Smooth muscle cell (in vitro differentiated cells): ENCODE measurements around the gene CBR3. TPM values are rescaled to one million over a fixed set of nuclear protein-coding genes. Genes with fewer than 3 reads are reported as not detected.

Experiments
- DNase-seq: peaks from one replicate; lab custom pipeline; 2025; ENCODE audit not compliant: unreplicated experiment; lab: John Stamatoyannopoulos, UW
- H2AFZ ChIP-seq: fragments of 200-600 bp; sonication (generic); 2 replicates; pipeline ENCODE4 v1.6.0; 2016; ENCODE audit warnings: antibody characterized with exemption, low read depth, mild to moderate bottlenecking
- H3F3A ChIP-seq: fragments of 200-600 bp; sonication (generic); 2 replicates; pipeline ENCODE4 v1.6.0; 2017; ENCODE audit warnings: antibody characterized with exemption, low read depth
- H3K27ac ChIP-seq: fragments of 200-600 bp; sonication (generic); 2 replicates; pipeline ENCODE4 v1.5.1; 2016; ENCODE audit warnings: low read depth, mild to moderate bottlenecking
- H3K27me3 ChIP-seq: fragments of 200-600 bp; sonication (generic); 2 replicates; pipeline ENCODE4 v1.6.1; 2016; ENCODE audit warnings: low read depth, mild to moderate bottlenecking
- H3K36me3 ChIP-seq: fragments of 200-600 bp; sonication (generic); 2 replicates; pipeline ENCODE4 v1.5.1; 2016; ENCODE audit warnings: low read depth
- H3K4me1 ChIP-seq: fragments of 200-600 bp; sonication (generic); 2 replicates; pipeline ENCODE4 v1.5.1; 2016; ENCODE audit warnings: low read depth
- H3K4me2 ChIP-seq: fragments of 200-600 bp; sonication (generic); 2 replicates; pipeline ENCODE4 v1.6.0; 2016; ENCODE audit warnings: mild to moderate bottlenecking
- H3K4me3 ChIP-seq: fragments of 200-600 bp; sonication (generic); 2 replicates; pipeline ENCODE4 v1.5.1; 2016; ENCODE audit warnings: mild to moderate bottlenecking
- H3K79me2 ChIP-seq: fragments of 200-600 bp; sonication (generic); 2 replicates; pipeline ENCODE4 v1.6.0; 2016; ENCODE audit warnings: low read depth, mild to moderate bottlenecking
- H3K9ac ChIP-seq: fragments of 200-600 bp; sonication (generic); 2 replicates; pipeline ENCODE4 v1.6.0; 2016; ENCODE audit warnings: low read depth
- H3K9me3 ChIP-seq: fragments of 200-600 bp; sonication (generic); replicated peaks from 2 replicates; pipeline ENCODE4 v1.5.1; 2016; ENCODE audit warnings: low read depth
- H4K20me1 ChIP-seq: fragments of 200-600 bp; sonication (generic); 2 replicates; pipeline ENCODE4 v1.6.0; 2016; ENCODE audit warnings: low read depth
- CTCF ChIP-seq: fragments of 200-600 bp; sonication (generic); IDR thresholded peaks from 2 replicates; pipeline ENCODE4 v1.5.1; 2017; ENCODE audit warnings: borderline replicate concordance, mild to moderate bottlenecking, antibody characterized with exemption; ENCODE audit not compliant: insufficient read depth, poor library complexity, severe bottlenecking
- WGBS: methylation state at CpG from one replicate; pipeline ENCODE4 v1.1.7; 2016; ENCODE audit warnings: low lambda C conversion rate; 5-methylcytosine and 5-hydroxymethylcytosine counted together
- polyA plus RNA-seq: library from polyadenylated mRNA; unstranded; fragments of >200 nt; fragmentation: Nextera tagmentation; extraction: Ambion mirVana; gene quantifications from 2 replicates; pipeline ENCODE4 v1.2.1, GENCODE V29; 2016
- total RNA-seq: library from RNA; depleted of rRNA; stranded (reverse); fragments of >200 nt; gene quantifications from 2 replicates; pipeline ENCODE4 v1.2.3, GENCODE V29; 2014

Gene CBR3
- total and polyA plus RNA-seq, 2 experiments from 2014 or later: 0.78 to 3.3 TPM

- peaks cover 2% of the 10 kb centered on the region for H3K79me2 ChIP-seq
- 92% methylated on average over 4 of the region's 4 CpGs for WGBS
- TF ChIP-seq CTCF: no peak
These were observed 32.7 kb downstream of the CBR3 start for GRCh38 chr21:36167541-36167940.

GRCh38 chr21:36169470-36170128, 34.7 kb downstream of the CBR3 start:
- no peak overlapping the region for H3K27ac ChIP-seq
- no peaks in the 10 kb centered on the region for H4K20me1 ChIP-seq
- TF ChIP-seq CTCF: no peak
- H3K36me3 ChIP-seq: no peaks in the 10 kb centered on the region
- WGBS: 97% methylated on average over 19 of the region's 19 CpGs
- no peaks in the 10 kb centered on the region for H3K9me3 ChIP-seq
- no peak for DNase-seq
- H3F3A ChIP-seq: no peaks in the 10 kb centered on the region
- no peak overlapping the region for H3K9ac ChIP-seq
- H3K4me3 ChIP-seq: no peak overlapping the region
- H3K4me2 ChIP-seq: no peak overlapping the region
- H2AFZ ChIP-seq: no peak overlapping the region
- H3K79me2 ChIP-seq: no peaks in the 10 kb centered on the region
- H3K4me1 ChIP-seq: no peaks in the 10 kb centered on the region
- no peaks in the 10 kb centered on the region for H3K27me3 ChIP-seq

More at GRCh38 chr21:36167541-36167940, 32.7 kb downstream of the CBR3 start:
- no peak overlapping the region for H3K4me2 ChIP-seq
- no peaks in the 10 kb centered on the region for H3K4me1 ChIP-seq
- no peak overlapping the region for H2AFZ ChIP-seq
- no peaks in the 10 kb centered on the region for H3K27me3 ChIP-seq
- peaks cover 7% of the 10 kb centered on the region for H4K20me1 ChIP-seq
- DNase-seq: no peak
- no peaks in the 10 kb centered on the region for H3K9me3 ChIP-seq
- no peaks in the 10 kb centered on the region for H3F3A ChIP-seq
- no peak overlapping the region for H3K4me3 ChIP-seq
- no peak overlapping the region for H3K9ac ChIP-seq
- no peak overlapping the region for H3K27ac ChIP-seq
- H3K36me3 ChIP-seq: no peaks in the 10 kb centered on the region

- no peaks in the 10 kb centered on the region for H3K9me3 ChIP-seq
- H4K20me1 ChIP-seq: no peaks in the 10 kb centered on the region
- 91% methylated on average over 6 of the region's 6 CpGs for WGBS
- H3K79me2 ChIP-seq: no peaks in the 10 kb centered on the region
- no peak overlapping the region for H3K4me2 ChIP-seq
- H3K4me3 ChIP-seq: no peak overlapping the region
- H3F3A ChIP-seq: no peaks in the 10 kb centered on the region
- no peak overlapping the region for H3K9ac ChIP-seq
- no peaks in the 10 kb centered on the region for H3K36me3 ChIP-seq
- H3K27ac ChIP-seq: no peak overlapping the region
- no peak for TF ChIP-seq CTCF
- H3K27me3 ChIP-seq: no peaks in the 10 kb centered on the region
- no peaks in the 10 kb centered on the region for H3K4me1 ChIP-seq
- no peak for DNase-seq
- H2AFZ ChIP-seq: no peak overlapping the region
These were observed 35.9 kb downstream of the CBR3 start for GRCh38 chr21:36170823-36171222.

- no peaks in the 10 kb centered on the region for H3K9me3 ChIP-seq
- WGBS: 90% methylated on average over 5 of the region's 5 CpGs
- no peaks in the 10 kb centered on the region for H3F3A ChIP-seq
- no peaks in the 10 kb centered on the region for H3K79me2 ChIP-seq
- no peak overlapping the region for H2AFZ ChIP-seq
- no peak for TF ChIP-seq CTCF
- H4K20me1 ChIP-seq: no peaks in the 10 kb centered on the region
- no peaks in the 10 kb centered on the region for H3K4me1 ChIP-seq
- no peak overlapping the region for H3K4me2 ChIP-seq
- DNase-seq: no peak
- no peak overlapping the region for H3K27ac ChIP-seq
- H3K4me3 ChIP-seq: no peak overlapping the region
- no peak overlapping the region for H3K9ac ChIP-seq
- H3K27me3 ChIP-seq: no peaks in the 10 kb centered on the region
- H3K36me3 ChIP-seq: no peaks in the 10 kb centered on the region
These were observed 36.5 kb downstream of the CBR3 start for GRCh38 chr21:36171336-36171735.
